Type B pancreatic cell (in vitro differentiated cells): ENCODE data around the gene FSD1L. TPM values are rescaled to one million over a fixed set of nuclear protein-coding genes. Genes with fewer than 3 reads are reported as not detected.
A peak's percentile ranks its signal among the peaks of the same experiment; 100 is the strongest.

Source experiments
- DNase-seq: peaks from one replicate; pipeline ENCODE4 v3.0.0; 2021; ENCODE audit warnings: mixed read lengths; ENCODE audit not compliant: unreplicated experiment; ENCODE audit errors: extremely low spot score
- H3K27ac Mint-ChIP-seq: 2 replicates; pipeline ENCODE4 v1.8.0; 2021; ENCODE audit warnings: mild to moderate bottlenecking, mixed read lengths
- H3K27me3 Mint-ChIP-seq: 2 replicates; pipeline ENCODE4 v1.8.0; 2021; ENCODE audit warnings: mixed read lengths
- H3K36me3 Mint-ChIP-seq: 2 replicates; pipeline ENCODE4 v1.8.0; 2021; ENCODE audit warnings: mixed read lengths
- H3K4me1 Mint-ChIP-seq: one replicate; pipeline ENCODE4 v1.8.0; 2021; ENCODE audit warnings: mixed read lengths; ENCODE audit not compliant: unreplicated experiment
- H3K4me3 Mint-ChIP-seq: 2 replicates; pipeline ENCODE4 v1.8.0; 2021; ENCODE audit warnings: mild to moderate bottlenecking, mixed read lengths
- H3K9me3 Mint-ChIP-seq: 2 replicates; pipeline ENCODE4 v1.8.0; 2021; ENCODE audit warnings: mixed read lengths
- total RNA-seq: library from RNA; stranded (reverse); gene quantifications from 2 replicates; pipeline ENCODE4 v1.2.1, GENCODE V29; 2021; ENCODE audit warnings: low replicate concordance
- TF ChIP-seq, protein P1 (sequence below): fragments of 200-600 bp; sonication (generic); conservative IDR thresholded peaks from 2 replicates; pipeline ENCODE4 v1.5.0; 2021; ENCODE audit warnings: antibody characterized with exemption, mild to moderate bottlenecking

Gene FSD1L
- total RNA-seq, 1 donor from 2014 or later = 11.6 TPM

DNA sequence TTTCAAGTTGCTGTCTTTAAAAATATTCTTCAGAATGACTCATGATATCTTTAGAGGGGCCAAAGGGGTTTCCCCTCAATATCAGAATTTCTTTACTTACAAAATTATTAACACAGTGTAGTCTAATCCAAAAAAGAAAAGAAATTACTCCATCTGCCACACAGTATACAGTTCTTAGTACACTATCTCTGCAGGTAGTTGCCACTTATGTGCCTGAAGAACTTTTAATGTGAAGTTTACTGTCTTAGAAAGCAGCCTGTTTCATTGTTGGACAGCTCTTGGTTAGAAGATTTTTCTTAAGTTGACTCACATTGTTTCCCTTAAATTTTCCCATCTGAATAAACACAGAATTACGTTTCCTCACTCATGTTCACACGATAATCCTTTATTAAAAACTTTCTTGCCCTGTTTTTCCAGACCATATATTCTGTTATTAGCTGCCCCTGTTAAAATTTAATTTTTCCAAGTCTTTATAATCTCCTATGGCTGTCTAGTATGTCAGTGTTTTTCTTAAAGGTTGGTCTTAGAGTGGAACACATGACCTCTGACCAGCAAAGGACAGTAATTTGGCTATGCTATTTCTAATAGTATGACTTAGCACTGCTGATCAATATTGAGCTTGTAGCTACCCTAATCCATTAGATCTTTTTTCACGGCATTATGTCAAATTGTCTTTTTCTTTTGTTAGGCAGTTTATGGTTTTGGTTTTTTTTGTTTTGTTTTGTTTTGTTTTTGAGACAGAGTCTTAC is 88.3 kb downstream of the FSD1L start:
- Mint-ChIP-seq H3K9me3 (no peaks in the 10 kb centered on the region), H3K27me3 (no peaks in the 10 kb centered on the region), H3K4me1 (peaks cover 3% of the 10 kb centered on the region), H3K27ac (no peak overlapping the region), H3K4me3 (no peak overlapping the region), H3K36me3 (peaks cover 8% of the 10 kb centered on the region)
- DNase-seq = no peak
- TF ChIP-seq, protein P1, sequence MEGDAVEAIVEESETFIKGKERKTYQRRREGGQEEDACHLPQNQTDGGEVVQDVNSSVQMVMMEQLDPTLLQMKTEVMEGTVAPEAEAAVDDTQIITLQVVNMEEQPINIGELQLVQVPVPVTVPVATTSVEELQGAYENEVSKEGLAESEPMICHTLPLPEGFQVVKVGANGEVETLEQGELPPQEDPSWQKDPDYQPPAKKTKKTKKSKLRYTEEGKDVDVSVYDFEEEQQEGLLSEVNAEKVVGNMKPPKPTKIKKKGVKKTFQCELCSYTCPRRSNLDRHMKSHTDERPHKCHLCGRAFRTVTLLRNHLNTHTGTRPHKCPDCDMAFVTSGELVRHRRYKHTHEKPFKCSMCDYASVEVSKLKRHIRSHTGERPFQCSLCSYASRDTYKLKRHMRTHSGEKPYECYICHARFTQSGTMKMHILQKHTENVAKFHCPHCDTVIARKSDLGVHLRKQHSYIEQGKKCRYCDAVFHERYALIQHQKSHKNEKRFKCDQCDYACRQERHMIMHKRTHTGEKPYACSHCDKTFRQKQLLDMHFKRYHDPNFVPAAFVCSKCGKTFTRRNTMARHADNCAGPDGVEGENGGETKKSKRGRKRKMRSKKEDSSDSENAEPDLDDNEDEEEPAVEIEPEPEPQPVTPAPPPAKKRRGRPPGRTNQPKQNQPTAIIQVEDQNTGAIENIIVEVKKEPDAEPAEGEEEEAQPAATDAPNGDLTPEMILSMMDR = no peak

DNA sequence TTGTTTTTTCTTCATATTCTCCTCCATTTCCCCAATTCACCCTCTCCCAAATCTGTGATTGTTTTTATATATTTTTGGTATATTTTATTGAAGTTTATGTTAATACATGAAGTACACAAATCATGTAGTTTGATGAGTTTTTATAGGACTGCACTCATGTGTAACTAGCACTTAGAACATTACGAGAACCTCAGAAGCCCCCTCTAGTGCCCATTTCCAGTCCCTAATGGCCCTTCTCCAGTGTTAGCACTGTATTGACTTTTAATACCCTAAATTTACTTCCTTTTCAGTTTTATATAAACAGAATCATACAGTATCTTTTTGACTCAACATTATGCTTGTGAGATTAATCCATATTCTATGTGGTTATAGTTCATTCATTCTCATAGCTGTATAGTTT is 91.6 kb downstream of the FSD1L start:
- DNase-seq = no peak
- H3K4me3 Mint-ChIP-seq = no peak overlapping the region
- no peak overlapping the region for H3K27ac Mint-ChIP-seq
- peaks cover 8% of the 10 kb centered on the region for H3K36me3 Mint-ChIP-seq
- no peaks in the 10 kb centered on the region for H3K27me3 Mint-ChIP-seq
- H3K4me1 Mint-ChIP-seq = no peaks in the 10 kb centered on the region
- no peaks in the 10 kb centered on the region for H3K9me3 Mint-ChIP-seq
- TF ChIP-seq, protein P1 = peak; percentile 39

DNA sequence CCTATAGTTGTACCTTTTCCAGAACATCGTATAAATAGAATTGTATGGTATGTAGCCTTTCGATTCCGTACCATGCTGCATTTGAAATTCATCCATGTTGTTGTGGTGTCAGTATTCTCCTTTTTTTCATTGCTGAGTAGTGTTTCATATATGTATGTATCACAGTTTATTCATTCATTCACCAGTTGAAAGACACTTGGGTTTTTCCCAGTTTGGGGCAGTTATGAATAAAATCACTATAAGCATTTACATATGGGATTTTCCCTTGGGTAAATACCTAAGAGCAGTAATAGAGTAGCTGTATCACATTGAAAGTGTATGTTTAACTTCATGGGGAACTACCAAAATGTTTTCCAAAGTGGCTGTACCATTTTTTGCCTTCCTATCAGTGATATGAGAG is 94.0 kb downstream of the FSD1L start:
- Mint-ChIP-seq H3K4me3 (no peak overlapping the region), H3K4me1 (no peaks in the 10 kb centered on the region), H3K36me3 (peaks cover 4% of the 10 kb centered on the region), H3K27ac (no peak overlapping the region), H3K9me3 (no peaks in the 10 kb centered on the region), H3K27me3 (no peaks in the 10 kb centered on the region)
- TF ChIP-seq, protein P1 = no peak
- no peak for DNase-seq

DNA sequence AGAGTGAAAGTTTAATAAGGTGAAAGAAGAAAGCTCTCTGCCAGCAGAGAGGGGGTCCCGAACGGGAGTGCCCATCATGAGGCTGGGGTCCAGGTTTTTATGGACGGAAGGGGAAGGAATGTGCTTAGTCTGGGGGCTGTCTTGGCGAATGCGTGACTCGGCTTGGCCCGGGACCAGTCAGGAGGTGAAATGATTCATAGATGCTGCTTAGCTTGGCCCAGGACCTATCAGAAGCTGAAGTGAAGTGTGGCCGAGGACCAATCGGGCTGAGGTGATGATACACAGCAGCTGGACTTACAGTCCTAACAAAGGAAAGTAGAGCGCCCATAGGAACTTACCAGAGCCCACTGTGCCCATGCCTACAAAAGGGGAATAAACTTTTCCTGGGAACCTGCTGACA is 106.2 kb downstream of the FSD1L start:
- H3K9me3 Mint-ChIP-seq = no peaks in the 10 kb centered on the region
- no peak overlapping the region for H3K27ac Mint-ChIP-seq
- no peak overlapping the region for H3K4me3 Mint-ChIP-seq
- H3K27me3 Mint-ChIP-seq = no peaks in the 10 kb centered on the region
- TF ChIP-seq, protein P1 = no peak
- peaks cover 13% of the 10 kb centered on the region for H3K4me1 Mint-ChIP-seq
- peaks cover 6% of the 10 kb centered on the region for H3K36me3 Mint-ChIP-seq
- no peak for DNase-seq

- peaks cover 16% of the 10 kb centered on the region for H3K9me3 Mint-ChIP-seq
- H3K36me3 Mint-ChIP-seq = peaks cover 35% of the 10 kb centered on the region
- H3K4me3 Mint-ChIP-seq = peak within 1 kb of the TSS; percentile 93
- no peaks in the 10 kb centered on the region for H3K27me3 Mint-ChIP-seq
- peaks cover 14% of the 10 kb centered on the region for H3K4me1 Mint-ChIP-seq
- H3K27ac Mint-ChIP-seq = peak within 1 kb of the TSS; percentile 54
- peak; percentile 85 for DNase-seq
- TF ChIP-seq, protein P1 = no peak
These were observed 110.2 kb downstream of the FSD1L start, which contains the start of gene FKTN for GRCh38 chr9:105557804-105558610. Gene FKTN, plus strand, starts transcription at chr9:105558131. Its CDS starts 16,902 bp downstream, at chr9:105575033.
